Femur (tissue), 1 donor: Measurements from ENCODE around the gene C8A.

Experiments
- DNase-seq: peaks from one replicate; pipeline ENCODE4 v3.0.0-alpha.2; 2017

C8A gene

DNA sequence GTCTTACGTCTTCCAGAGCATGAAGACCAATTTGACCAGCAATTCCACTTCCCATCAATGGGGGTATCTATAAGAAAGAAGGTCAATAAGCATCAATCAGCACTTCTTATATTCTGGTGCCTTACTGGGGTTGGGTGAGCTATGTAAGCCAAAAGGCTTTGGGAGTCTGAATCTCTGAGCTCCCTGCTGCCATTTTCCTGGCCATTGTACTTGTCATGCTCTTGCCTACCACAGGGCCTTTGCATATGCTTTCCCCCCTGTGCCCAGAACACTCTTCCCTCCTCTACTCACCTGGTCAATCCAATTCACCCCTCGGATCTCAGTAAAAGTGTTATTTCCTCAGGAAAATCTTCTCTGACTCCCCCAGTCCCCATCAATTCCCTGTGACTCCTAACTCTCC is 74.9 kb downstream of the C8A start:
- DNase-seq, result no peak

DNA sequence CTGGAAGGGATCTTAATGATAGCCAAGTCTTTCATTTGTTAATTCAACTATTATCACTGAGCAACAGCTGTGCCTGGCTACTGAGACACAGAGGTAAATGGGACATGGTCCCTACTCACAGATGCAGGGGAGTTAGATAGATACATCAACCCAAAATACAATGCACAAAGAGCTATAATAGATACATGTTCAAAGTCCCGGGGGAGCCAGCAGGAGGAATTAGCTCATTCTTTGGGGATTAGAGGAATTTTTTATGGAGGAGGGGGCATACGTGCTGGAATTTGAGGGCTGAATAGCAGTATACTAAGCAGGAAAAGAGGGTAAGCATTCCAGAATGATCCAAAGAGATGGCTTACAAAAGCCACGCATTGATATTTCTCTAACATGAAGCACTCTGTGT is 76.6 kb downstream of the C8A start:
- no peak for DNase-seq

DNA sequence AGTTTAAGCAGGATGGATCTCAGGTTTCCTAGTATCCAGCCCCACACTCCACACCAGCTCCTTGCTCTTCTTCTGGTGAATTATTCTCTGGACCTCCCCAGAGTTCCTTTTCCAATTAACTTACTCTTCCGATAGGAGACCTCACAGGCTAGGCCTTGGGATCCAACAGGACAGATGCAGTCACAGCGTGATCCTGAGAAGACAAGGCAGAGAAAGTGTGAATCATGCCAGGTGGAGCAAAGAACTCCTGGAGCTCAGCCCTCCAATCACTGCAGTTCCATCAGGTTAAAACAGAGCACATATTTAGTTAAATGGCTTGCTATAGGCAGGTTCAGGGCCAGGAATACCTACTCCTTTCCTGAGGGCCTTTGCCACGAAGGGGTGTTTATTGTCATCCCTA is 77.1 kb downstream of the C8A start:
- DNase-seq, result no peak

DNA sequence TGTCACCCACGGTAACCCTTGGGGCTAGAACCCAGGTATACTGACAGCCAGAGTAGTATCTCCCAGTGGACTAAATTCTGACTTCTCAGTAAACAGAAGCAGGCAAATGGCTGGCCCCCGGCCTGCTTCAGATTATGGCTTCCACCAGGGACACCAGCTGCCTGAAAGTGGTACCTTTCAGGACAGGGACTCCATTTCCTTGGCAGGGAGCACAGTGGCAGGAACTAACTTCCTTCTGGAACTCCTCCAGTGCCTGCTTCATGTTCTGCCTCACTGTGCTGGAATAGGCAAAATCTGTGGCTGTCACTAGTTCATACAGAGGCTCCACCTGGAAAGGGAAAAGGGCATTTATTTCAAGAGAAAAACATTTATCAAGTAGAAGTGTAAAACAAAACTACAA is 78.6 kb downstream of the C8A start:
- no peak for DNase-seq

DNA sequence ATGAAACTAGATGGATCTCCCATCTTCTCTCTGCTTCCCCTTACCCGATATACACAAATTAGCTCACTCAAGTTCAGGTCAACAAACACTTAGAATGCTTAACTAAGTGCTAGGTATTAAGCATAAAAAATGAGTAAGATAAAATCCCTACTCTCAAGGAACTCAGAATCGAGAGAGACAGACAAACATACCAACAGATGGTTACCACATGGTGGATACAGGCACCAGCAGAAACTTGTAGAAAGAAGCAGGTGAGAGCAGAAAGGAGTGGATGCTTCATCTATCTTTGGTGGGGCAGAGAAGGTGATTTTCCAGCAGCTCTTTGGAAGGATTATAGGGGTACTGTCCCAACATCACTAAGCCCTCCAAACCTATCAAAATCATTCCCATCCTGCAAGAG is 79.0 kb downstream of the C8A start:
- DNase-seq, result no peak

DNA sequence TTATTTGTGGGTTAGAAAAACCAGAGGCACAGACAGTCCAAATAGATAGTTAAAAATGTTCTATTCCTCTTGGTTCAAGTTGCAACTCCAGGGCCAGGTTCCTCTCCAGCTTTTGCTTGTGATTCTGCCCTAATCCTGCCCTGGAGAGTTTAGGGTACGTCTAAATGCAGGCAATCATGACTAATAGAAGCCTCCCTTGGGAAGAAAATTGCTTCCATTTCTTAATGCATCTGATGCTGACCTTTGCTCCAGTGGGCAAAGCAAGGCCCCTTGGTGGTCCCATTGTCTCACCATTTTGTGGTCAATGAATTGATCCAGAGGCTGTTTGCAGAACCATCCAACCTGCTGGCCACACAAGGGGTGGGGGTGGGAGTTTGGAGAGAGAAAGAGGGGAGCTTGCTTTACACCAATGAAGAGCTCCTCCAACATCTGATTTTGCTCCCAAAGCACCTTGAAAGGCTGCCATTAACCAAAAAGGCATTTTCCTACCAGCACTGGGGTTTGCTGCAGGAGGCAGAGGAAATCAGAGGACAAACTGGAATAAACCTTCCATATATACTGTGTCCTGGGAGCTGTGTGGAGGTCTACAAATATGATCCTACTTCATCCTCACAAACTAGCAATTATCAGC is 79.9 kb downstream of the C8A start:
- DNase-seq, result no peak

DNA sequence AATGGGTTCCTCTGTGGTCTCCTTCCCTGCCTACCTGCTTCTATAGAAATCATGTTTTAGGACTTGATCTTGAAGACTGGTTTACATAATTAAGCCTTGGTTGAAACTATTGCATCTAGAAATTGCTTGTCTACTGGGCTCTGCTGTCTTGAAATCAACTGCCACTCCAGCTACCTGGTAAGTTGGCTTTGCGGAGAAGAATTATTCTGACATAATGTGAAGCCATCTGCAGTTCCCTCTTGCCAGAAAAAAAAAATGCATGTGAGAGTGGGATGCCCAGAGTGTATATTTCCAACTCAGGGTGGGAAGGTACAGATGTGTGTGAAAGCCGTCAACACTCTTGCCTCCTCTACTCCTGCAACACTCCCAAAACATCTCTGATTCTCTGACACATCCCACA is 84.0 kb downstream of the C8A start:
- no peak for DNase-seq

DNA sequence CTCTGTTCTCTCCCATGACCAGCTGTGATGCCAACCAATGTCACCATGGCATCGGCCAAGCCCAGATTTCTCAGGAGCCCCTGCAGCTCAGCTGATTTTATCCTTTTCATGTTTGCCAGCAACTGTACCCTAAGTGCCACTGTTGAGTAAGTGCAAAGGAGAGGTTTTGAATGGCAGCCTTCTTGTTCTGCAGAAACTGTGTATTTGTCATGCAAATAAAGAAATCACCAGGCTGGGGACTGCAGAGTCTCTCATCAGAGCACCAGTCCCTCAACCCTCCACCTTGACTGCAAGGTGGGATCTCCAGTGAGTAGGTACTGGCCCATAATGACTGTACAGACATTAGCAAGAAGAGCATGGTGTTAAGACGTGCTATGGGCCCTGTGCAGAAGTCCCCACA is 84.6 kb downstream of the C8A start:
- no peak for DNase-seq

DNA sequence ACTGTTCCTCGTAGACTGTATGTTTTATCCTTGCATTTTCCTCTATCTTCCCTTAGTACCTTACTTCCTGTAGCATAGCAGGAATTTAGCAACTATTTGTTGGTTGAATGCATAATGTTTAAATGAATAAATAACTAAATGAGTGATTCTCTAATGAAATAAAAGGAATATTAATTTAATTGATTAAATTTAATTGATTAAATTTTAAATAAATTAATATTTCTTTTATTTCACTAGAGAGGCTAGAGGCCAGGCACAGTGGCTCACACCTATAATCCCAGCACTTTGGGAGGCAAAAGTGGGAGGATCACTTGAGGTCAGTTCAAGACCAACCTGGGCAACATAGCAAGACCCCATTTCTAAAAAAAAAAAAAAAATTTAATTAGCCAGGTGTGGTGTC is 85.4 kb downstream of the C8A start:
- DNase-seq, result no peak

DNA sequence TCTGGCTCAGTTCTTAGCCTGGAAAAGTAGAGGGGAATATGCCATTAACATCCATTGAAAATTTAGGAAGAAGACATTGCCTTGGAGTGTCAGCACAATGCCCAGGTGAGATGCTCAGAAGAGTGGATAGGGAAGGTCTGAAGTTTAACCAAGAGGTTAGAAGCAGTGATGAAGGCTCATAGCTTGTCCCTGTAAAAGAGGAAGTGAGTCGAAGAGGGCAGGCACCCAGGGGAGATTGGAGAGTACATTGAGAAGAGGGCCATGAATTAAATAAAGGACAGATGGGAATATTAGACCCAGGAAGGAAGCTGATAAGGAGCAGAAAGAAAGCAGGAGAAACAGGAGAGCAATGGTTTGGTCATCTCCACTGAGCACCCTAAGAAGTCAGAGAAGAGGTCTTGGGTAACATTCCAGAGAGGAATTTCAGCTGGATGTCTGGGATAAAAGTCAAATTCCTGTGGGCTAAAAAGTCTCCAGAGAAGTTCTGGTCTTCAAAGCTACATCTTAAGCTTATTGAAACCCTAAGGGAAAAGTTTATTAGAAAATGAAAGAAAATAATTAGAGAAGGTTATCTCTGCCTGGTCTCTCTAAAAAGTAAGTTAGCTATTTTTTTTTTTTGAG is 93.9 kb downstream of the C8A start:
- DNase-seq, result no peak

DNA sequence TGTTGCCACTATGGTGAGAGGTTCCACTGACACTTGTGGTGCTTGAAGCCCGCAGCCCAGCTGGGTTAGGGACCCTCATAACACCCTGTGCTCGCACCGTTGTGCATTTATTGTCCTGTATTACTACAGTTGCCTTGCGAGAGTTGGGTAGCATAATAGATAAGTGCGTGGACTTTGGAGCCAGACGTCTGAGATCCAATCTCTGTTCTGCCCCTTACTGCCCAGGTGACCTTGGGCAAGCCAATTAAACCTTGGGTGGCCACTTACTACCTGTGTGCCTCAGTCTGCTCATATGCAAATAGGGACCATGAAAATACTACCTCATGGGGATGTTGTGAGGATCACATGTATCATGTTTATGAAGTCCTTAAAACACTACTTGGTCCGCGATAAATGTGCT is 97.9 kb downstream of the C8A start:
- DNase-seq, result no peak

DNA sequence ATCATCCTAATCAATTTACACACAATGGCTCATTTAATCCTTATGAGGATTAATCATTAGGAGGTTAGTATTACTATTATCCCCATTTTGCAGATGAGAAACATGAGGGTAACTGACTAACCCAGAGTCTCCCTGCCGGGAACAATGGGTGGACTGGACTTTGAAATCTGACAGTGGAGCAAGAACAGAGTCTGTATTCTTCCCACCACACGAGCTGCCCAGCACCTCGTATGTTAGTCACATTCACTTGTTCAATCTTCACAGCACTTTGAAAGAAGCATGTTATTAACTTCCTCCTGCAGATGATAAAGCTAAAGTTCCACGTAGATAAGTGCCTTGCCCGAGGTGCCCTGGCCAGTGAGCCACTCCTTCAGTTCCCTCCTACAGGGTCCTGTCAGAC is 98.8 kb downstream of the C8A start:
- no peak for DNase-seq

DNA sequence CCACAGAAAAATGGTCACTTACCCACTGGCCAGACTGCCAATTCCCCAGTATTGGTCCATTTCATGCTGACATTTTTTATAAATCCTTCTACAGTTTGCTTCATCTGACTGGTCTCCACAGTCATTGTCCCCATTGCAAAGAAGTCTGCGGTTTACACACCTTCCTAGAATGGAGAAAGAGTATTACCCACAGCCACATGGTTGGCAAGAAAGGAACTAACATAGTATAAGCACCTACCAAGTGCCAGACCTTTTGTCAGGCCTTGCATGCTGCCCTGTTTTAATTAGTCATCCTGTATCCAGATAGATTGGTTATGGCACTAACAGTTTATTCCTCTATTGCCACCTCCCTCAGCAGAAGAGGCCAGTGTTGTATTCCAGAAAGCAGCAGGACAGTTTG is 100.1 kb downstream of the C8A start:
- DNase-seq, result no peak

DNA sequence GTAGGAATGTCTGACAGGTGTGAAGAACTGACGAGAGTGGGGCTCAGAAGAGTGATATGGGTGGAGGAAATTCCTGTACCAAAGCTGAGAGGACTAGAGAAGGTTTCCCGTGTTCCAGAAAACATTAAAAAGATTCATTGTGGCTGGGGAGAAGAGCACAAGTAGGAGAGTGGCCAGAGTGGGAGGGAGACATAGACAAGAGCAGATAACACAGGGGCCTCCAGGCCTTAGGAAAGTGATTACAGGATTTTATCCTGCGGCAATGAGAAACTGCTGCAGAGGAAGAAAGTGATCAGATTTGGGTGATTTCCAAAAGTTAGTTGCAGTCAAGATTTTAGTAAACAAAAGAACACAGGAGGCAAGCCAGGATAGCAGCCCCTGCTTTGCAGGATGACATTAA is 103.3 kb downstream of the C8A start:
- no peak for DNase-seq

DNA sequence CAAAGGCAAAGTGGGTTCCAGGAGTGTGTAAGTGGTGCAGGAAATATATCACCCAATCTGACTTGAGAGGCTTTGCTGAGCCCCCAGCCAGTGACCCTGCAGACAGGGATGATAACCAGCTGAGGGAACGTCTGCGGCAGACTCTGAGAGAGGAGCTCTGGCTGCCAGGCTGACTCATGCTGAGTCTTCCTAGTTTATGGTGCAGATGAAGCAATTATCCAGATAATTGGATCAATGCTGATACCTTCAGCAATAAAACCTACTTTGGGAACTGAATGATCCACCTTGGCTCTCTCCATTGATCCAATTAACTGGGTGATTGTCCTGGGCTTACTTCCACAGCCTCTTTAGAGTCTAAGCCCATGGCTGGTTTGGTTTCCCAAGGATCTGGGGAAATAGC is 103.9 kb downstream of the C8A start:
- no peak for DNase-seq

DNA sequence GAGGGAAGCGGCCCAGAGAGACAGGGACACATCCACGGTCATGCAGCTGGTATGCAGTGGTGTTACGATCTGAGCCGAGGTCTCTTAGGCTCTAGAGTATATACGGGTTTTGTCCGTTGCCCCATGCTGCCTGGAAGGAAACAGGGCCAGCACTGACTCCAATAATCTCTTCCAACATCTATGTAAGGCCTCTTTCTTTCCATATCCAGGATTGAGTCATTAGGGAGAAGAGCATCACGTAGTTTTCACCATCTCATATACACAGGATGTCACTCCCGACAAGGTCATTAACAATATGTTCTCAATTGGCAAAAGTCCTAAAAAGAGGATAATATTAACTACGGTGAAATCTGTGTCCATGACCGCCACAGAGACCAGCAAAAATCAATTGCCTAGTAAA is 106.8 kb downstream of the C8A start:
- DNase-seq, result no peak

DNA sequence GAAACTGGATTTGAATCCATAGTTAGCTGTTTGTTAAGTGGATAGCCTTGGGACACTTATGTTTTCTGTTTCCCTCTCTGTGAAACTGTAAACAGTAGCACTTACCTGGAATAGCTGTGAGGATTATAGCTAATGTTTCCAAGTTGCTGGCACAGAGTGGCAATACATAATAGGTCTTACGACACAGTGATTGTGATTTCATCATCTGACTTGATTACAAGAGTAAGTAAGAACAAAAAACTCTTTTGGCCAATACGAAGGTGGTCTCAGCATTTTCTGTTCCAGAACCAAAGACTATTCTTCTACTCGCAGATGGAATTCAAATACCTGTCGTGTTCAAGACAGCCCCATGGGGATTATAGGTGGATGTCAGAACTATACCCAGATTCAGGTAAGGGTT is 109.1 kb downstream of the C8A start:
- no peak for DNase-seq

DNA sequence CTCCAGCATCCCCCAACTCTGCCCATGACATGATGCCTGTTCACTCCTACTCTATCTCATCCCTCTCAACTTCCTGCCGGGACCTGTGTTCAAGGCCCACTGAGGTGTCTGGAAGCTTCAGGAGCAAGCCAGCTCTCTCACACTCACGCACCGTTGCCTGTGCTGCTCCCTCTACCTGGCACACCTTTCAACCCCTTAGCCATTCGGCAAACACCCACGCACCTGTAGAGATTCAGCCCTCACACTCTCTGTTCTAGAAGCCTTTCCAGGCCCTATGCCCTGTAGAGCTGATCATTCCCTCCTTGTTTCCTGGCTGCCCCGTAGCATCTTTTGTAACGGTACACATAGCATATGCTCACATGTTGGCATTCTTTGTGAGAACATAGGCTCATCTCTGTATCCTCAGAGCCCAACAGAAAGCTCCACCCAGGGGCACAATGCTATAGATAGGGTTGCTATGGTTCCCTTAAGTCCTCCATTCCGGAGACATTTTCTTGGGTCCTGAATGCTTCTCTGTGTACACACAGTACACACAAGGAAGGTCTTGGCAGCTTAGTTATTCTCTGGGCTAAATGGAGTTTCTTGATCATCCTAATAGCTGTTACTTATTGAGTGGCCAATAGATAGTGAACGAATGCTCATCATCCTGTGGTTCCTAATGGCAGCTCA is 109.9 kb downstream of the C8A start:
- DNase-seq, result no peak

DNA sequence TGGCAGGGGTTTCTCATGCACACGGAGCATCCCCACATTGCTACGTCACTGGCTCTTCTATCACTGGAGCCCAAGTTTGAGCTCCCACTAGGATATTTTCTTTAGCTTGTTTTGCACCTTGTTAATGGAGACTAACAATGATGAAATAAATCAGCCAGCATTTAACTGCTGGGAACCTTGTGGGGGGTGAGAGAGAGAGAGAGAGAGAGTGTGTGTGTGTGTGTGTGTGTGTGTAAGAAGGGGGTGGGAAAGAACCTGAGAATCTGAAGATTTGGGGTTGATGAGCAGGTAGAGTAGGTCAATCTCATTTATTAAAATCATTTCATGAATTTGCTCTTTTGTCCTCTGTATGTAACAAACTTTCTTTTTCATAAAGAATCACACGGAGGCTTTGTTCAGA is 110.6 kb downstream of the C8A start:
- no peak for DNase-seq

DNA sequence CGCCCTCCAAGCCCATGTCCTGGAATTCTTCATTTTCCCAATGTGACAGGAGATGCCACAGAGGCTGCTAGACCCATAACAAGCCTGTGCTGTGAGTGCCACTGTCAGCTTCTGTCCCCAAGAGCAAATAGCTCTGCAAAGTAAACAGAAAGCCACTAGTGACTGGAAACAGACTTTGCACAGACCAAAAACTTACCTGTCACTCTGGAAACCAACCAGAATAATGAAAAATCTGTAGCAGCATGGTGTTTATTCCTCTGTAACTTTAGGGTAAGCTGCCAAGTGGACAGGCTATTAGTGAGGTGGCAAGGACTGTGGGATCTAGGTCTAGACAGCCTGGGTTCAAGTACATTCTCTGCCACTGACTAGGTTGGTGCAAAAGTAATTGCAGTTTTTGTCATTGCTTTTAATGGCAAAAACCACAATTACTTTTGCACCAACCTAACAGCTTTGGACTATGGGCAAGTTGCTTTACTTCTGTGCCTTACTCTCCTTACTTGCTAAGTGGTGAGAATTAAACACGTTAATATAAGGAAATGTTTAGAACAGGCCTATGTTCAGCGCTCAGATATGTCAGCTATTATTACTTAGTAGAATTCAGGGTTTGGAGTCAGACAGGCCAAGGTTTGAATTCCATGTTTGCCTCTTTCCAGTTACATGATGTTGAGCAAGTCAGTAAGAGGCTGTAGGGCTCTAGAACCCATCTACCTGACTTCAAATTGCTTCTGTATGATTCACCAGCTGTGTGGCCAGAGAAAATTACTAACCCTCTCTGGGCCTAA is 111.5 kb downstream of the C8A start, which contains the start of gene C8B:
Gene C8B, minus strand, starts transcription at position 100 of the 782 bp plus-strand sequence. Its CDS starts 67 bp downstream, at position 33.
- no peak for DNase-seq

DNA sequence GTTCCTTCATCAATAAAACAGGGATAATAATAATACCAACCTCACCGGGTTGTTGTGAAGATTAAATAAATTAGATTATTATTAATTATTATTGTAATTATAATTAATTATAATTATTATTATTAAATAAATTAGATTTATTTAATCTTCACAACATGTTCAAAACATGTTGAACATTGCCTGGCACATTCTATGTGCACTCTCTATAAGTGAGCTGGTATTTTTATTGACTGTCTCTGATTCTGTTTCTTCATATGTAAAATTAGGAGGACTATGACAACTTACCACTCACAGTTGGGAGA is 112.1 kb downstream of the C8A start:
- DNase-seq, result no peak

DNA sequence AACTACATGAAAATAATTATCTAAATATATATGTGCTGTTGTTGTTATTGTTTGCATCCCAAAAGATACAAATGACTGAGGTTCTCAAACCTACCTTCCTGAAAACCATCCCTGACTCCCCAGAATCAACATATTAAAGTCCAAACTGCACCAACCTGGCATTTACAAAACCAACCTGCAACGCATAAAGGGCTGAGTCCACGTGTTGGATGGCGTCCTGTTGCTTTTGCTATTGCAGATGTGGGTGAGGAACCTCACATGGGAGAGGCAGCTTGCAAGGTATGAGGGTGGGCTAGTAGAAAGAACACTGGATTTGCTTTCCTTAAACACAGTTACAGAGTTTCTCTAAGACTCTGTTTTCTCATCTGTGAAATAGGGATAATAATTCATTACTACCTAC is 112.8 kb downstream of the C8A start:
- no peak for DNase-seq
